Measurements from ENCODE around the gene AIPL1. TPM values are rescaled to one million over a fixed set of nuclear protein-coding genes. Genes with fewer than 3 reads are reported as not detected.

The AIPL1 gene
- total RNA-seq, 4 donors from 2014 or later: not detected

GRCh38 chr17:6454495-6455320, 19.8 kb upstream of the AIPL1 start:
- H3K9me3 ChIP-seq: no peaks in the 10 kb centered on the region
- TF ChIP-seq POLR2A (IDR thresholded peaks at IDR 0.05) (no peak), CTCF (IDR thresholded peaks at IDR 0.05) (no peak), EP300 (IDR thresholded peaks at IDR 0.05) (no peak)
- H3K4me1 ChIP-seq: peaks cover 0 to 14% (median 6%) of the 10 kb centered on the region in 4 donors
- WGBS, 2 donors: 46 to 47% methylated on average over 17 to 29 of the region's 35 CpGs
- peaks cover 0 to 25% of the 10 kb centered on the region in 2 donors for H3K27me3 ChIP-seq
- no peak overlapping the region for H3K27ac ChIP-seq
- no peak for DNase-seq (ENCODE audit: low spot score in 2 of 2)
- H3K4me3 ChIP-seq: peak overlapping the region in 1 of 4 donors; percentile 24
- H3K36me3 ChIP-seq: no peaks in the 10 kb centered on the region

- Histone ChIP-seq H3K27ac (no peak overlapping the region), H3K4me3 (no peak overlapping the region), H3K4me1 (peaks cover 0 to 14% (median 6%) of the 10 kb centered on the region in 4 donors), H3K9me3 (no peaks in the 10 kb centered on the region), H3K27me3 (peaks cover 0 to 25% of the 10 kb centered on the region in 2 donors), H3K36me3 (no peaks in the 10 kb centered on the region)
- DNase-seq (ENCODE audit: low spot score in 2 of 2): no peak
- TF ChIP-seq EP300 (IDR thresholded peaks at IDR 0.05): no peak
- TF ChIP-seq CTCF (IDR thresholded peaks at IDR 0.05): no peak
- no peak for TF ChIP-seq POLR2A (IDR thresholded peaks at IDR 0.05)
- 76 to 80% methylated on average over 14 of the region's 14 CpGs for WGBS, 2 donors
These were observed 18.5 kb upstream of the AIPL1 start for GRCh38 chr17:6453279-6454024.

GRCh38 chr17:6452471-6453266, 17.7 kb upstream of the AIPL1 start:
- no peak for DNase-seq (ENCODE audit: low spot score in 2 of 2)
- Histone ChIP-seq H3K27ac (no peak overlapping the region), H3K4me1 (peaks cover 0 to 14% (median 6%) of the 10 kb centered on the region in 4 donors), H3K27me3 (peaks cover 0 to 25% of the 10 kb centered on the region in 2 donors), H3K4me3 (no peak overlapping the region), H3K9me3 (no peaks in the 10 kb centered on the region), H3K36me3 (no peaks in the 10 kb centered on the region)
- WGBS, 2 donors: 81 to 85% methylated on average over 10 of the region's 10 CpGs
- TF ChIP-seq CTCF (IDR thresholded peaks at IDR 0.05) (no peak), POLR2A (IDR thresholded peaks at IDR 0.05) (no peak), EP300 (IDR thresholded peaks at IDR 0.05) (no peak)

- 33 to 40% methylated on average over 12 of the region's 12 CpGs for WGBS, 2 donors
- H3K27ac ChIP-seq: no peak overlapping the region
- TF ChIP-seq EP300 (IDR thresholded peaks at IDR 0.05): no peak
- no peak for TF ChIP-seq CTCF (IDR thresholded peaks at IDR 0.05)
- H3K9me3 ChIP-seq: no peaks in the 10 kb centered on the region
- no peak overlapping the region for H3K4me3 ChIP-seq
- H3K36me3 ChIP-seq: no peaks in the 10 kb centered on the region
- peaks cover 0 to 20% of the 10 kb centered on the region in 2 donors for H3K27me3 ChIP-seq
- H3K4me1 ChIP-seq: peaks cover 0 to 14% (median 6%) of the 10 kb centered on the region in 4 donors
- no peak for DNase-seq (ENCODE audit: low spot score in 2 of 2)
These were observed 16.3 kb upstream of the AIPL1 start for GRCh38 chr17:6450926-6451832.
